GM12873 (cell line): ENCODE measurements around the gene NDST3.

ENCODE experiments used
- TF ChIP-seq, protein P1 (sequence below): IDR thresholded peaks from 2 replicates; pipeline ENCODE4 v1.5.1; 2012; ENCODE audit warnings: low read depth, mild to moderate bottlenecking, moderate library complexity, low read length, control low read depth; ENCODE audit not compliant: insufficient read depth; ENCODE audit errors: missing control alignments

The NDST3 gene

DNA sequence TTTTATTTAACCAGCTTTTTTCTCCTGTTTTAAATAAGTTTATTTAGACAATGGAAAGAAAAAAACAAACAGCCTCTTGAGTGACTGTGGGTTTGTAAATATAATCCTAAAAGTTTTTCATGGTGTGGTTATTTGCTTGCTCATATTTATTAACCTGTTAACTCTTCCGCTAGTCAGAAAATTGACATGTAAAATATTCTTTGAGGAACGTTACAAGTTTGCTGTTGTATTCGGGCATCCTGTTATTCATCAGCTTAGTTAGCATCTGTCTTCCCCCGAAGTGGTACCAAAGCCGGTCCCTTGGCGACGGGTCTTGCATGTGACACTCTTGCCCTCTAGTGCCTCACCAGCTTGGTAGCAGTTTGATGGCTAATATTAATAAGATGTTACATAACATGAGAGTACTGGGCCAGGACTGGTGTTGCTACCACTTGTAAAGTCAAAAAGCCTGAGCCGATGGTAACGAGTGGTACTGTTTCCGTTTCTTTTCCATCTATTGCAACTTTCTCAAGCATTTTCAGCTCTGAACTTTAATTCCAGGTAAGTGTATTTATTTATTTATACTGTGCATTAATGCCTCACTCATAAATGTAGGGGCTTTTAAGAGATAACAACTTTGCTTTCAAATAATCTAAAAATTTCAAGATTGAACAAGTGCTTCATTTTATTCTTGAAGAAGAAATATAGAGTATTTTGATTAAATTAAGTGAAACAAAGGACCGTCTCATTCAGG is at the start of gene NDST3:
NDST3 (plus strand) TSS at position 434 of the 733 bp plus-strand sequence. CDS start 19,425 bp downstream, outside the sequence.
- TF ChIP-seq, protein P1, sequence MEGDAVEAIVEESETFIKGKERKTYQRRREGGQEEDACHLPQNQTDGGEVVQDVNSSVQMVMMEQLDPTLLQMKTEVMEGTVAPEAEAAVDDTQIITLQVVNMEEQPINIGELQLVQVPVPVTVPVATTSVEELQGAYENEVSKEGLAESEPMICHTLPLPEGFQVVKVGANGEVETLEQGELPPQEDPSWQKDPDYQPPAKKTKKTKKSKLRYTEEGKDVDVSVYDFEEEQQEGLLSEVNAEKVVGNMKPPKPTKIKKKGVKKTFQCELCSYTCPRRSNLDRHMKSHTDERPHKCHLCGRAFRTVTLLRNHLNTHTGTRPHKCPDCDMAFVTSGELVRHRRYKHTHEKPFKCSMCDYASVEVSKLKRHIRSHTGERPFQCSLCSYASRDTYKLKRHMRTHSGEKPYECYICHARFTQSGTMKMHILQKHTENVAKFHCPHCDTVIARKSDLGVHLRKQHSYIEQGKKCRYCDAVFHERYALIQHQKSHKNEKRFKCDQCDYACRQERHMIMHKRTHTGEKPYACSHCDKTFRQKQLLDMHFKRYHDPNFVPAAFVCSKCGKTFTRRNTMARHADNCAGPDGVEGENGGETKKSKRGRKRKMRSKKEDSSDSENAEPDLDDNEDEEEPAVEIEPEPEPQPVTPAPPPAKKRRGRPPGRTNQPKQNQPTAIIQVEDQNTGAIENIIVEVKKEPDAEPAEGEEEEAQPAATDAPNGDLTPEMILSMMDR, result peak; percentile 47

DNA sequence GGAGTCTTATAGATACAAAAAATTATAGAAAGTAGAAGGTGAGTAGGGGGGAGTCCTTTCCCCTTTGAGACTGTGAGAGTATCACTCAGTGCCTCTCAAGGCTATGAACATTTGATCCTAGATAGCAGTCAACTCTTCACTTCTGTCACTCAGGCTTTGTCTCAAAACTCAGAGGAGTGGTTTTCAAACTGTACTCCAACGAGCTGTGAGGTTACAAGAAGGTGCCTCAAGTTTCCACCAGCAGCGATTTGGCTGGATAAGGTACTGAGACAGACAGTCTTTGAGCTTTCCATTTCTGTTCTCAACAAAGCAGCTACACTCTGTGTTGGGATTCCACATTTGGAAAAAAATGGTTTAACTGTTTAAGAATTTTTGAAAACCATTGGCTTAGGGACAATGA is 48.0 kb upstream of the NDST3 start:
- TF ChIP-seq, protein P1, result no peak

DNA sequence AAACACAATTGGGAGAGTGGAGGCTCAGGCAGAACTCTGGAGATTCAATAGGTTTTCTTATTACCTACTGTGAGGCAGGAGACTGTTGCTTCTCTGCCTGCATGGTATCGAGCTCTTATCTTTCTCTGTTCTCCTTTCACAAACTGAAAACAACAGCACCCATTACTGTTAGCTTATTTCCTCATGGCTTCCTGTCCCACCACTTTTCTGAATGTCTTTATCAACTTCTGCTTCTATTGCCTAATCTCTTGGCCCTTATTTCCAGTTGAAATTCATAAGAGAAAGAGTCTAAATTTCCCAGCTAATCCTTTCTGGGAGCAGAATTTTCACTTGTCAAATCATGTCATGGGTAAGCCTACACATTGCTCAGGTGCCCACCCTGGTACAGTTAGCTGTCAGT is 46.8 kb upstream of the NDST3 start:
- TF ChIP-seq, protein P1, result no peak

DNA sequence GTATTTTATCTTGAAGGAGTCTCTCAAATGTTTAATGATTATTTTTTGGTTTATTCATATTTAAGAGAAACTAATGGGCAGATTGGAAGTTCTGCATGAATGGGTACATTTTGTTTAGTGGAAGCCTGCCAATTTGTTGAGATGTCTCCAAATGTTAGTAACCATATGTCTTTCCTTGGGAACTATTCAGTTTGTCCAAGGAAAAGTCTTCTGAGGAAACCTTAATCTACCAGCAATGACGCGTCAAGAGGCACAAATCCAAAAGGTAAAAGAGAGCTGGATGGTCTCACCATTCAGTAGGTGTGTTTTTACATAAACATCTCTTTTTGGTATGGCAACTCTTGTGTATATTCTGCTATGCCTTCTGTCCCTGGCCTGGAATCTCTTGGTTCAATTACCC is 37.4 kb upstream of the NDST3 start:
- TF ChIP-seq, protein P1, result no peak

DNA sequence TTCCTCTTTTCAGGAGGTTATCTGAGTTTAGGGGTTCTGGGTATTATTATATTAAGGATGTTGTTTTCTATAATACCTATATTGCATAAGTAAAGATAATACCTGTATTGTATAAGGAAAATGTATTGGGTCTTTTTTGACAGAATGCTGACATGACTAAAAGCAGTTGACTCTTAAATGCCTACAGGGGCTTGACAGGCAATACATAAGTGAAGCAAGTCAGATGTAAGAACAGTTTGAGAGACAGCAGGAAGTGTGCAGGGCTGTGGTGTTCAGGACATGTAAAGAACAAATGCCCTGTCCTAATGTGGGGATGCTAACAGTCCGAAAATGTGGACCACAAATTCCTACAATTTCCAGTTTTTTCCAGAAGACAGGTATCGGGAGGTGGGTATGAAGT is 30.2 kb upstream of the NDST3 start:
- TF ChIP-seq, protein P1, result no peak

DNA sequence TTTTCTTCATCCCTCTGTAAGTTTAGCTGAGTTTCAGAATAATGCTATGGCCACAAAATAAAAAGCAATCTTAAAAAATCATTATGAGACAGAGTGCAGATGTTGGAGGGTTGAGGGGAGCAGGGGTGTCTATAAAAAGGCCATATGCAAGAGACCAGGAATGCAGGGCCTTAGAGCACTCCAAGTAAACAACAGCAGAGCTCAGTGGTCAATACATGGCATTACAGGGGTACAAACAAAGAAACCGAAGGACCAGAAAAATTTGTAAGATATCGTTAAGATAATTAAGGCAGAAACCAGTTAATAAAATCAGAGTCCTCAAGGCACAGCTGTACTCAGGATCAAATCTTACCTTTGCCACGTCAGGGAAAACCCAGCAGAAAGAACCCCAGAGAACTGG is 28.4 kb upstream of the NDST3 start:
- TF ChIP-seq, protein P1, result no peak

DNA sequence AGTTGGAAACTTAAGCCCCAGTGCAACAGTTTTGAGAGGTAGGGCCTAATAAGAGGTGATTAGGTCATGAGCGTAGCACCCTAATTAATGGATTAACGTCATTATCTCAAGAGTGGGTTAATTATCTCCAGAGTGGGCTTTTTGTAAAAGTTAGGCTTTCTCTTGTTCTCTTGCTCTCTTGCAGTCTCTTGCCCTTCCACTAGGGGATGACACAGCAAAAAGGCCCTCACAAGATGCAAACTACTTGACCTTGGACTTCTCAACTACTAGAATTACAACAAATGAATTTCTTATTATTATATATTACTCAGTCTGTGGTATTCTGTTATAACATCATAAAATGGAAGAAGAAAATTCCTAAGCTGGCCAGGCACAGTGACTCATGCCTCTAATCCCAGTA is 22.1 kb upstream of the NDST3 start:
- TF ChIP-seq, protein P1, result peak; percentile 50
